Measurements from ENCODE around the gene DDX39B.

DDX39B gene

DNA sequence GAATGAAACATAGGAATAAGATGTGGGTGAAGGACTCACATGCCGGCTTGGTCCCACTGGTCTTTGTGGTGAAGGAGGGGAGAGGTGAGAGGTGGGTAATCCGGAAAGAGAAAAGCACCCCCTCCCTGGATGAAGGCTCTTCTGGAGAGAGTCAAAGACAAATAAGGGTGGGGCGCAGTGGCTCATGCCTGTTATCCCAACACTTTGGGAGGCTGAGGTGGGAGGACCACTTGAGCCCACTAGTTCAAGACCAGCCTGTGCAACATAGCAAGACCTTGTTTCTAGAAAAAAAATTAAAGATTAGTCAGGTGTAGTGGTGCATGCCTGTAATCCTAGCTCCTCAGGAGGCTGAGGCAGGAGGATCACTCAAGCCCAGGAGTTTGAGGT, 37.3 kb upstream of the DDX39B start:
- no peaks in the 10 kb centered on the region for H4K20me1 ChIP-seq (ENCODE audit: control insufficient read depth, insufficient read depth, low read depth, low read length)
- no peak for TF ChIP-seq EZH2phosphoT487 (IDR thresholded peaks at IDR 0.05; ENCODE audit: borderline replicate concordance, low read length)
- TF ChIP-seq CTCF (IDR thresholded peaks at IDR 0.05; ENCODE audit: low read depth, low read length, poor library complexity, severe bottlenecking): no peak
- H3K9me2 ChIP-seq (replicated peaks; ENCODE audit: control insufficient read depth, low read length): no peaks in the 10 kb centered on the region
- peaks cover 74% of the 10 kb centered on the region for H3K27me3 ChIP-seq (ENCODE audit: control insufficient read depth, low read length)
- no peak overlapping the region for H3K4me2 ChIP-seq (ENCODE audit: low read length)
- peaks cover 60% of the 10 kb centered on the region for H3K4me1 ChIP-seq (ENCODE audit: control insufficient read depth, low read length)
- H3K79me2 ChIP-seq (ENCODE audit: control insufficient read depth, low read length): no peaks in the 10 kb centered on the region
- H3K9me3 ChIP-seq (ENCODE audit: control insufficient read depth, insufficient read depth, low read length): no peaks in the 10 kb centered on the region
- no peak overlapping the region for H3K4me3 ChIP-seq (ENCODE audit: low read length)
- peaks cover 3% of the 10 kb centered on the region; the same call in 1 of the 2 replicates for H3F3A ChIP-seq (ENCODE audit: control insufficient read depth, insufficient read depth)
- no peak overlapping the region for H3K27ac ChIP-seq (ENCODE audit: low read depth, low read length)
- no peaks in the 10 kb centered on the region for H3K36me3 ChIP-seq (ENCODE audit: control insufficient read depth, low read length)

- peaks cover 78% of the 10 kb centered on the region for H3K27me3 ChIP-seq (ENCODE audit: control insufficient read depth, low read length)
- H3F3A ChIP-seq (ENCODE audit: control insufficient read depth, insufficient read depth): peaks cover 3% of the 10 kb centered on the region; the same call in 1 of the 2 replicates
- no peaks in the 10 kb centered on the region for H3K36me3 ChIP-seq (ENCODE audit: control insufficient read depth, low read length)
- no peaks in the 10 kb centered on the region for H3K9me3 ChIP-seq (ENCODE audit: control insufficient read depth, insufficient read depth, low read length)
- TF ChIP-seq EZH2phosphoT487 (IDR thresholded peaks at IDR 0.05; ENCODE audit: borderline replicate concordance, low read length) (no peak), CTCF (IDR thresholded peaks at IDR 0.05; ENCODE audit: low read depth, low read length, poor library complexity, severe bottlenecking) (no peak)
- H3K79me2 ChIP-seq (ENCODE audit: control insufficient read depth, low read length): no peaks in the 10 kb centered on the region
- H3K4me1 ChIP-seq (ENCODE audit: control insufficient read depth, low read length): peaks cover 60% of the 10 kb centered on the region
- H4K20me1 ChIP-seq (ENCODE audit: control insufficient read depth, insufficient read depth, low read depth, low read length): no peaks in the 10 kb centered on the region
- no peak overlapping the region for H3K4me2 ChIP-seq (ENCODE audit: low read length)
- no peaks in the 10 kb centered on the region for H3K9me2 ChIP-seq (replicated peaks; ENCODE audit: control insufficient read depth, low read length)
- H3K27ac ChIP-seq (ENCODE audit: low read depth, low read length): no peak overlapping the region
- H3K4me3 ChIP-seq (ENCODE audit: low read length): no peak overlapping the region
Observed at GRCh38 chr6:31578184-31579118, 36.6 kb upstream of the DDX39B start.

- no peaks in the 10 kb centered on the region for H3K9me2 ChIP-seq (replicated peaks; ENCODE audit: control insufficient read depth, low read length)
- no peaks in the 10 kb centered on the region for H3K9me3 ChIP-seq (ENCODE audit: control insufficient read depth, insufficient read depth, low read length)
- no peak overlapping the region for H3K27ac ChIP-seq (ENCODE audit: low read depth, low read length)
- no peak overlapping the region for H3K4me2 ChIP-seq (ENCODE audit: low read length)
- no peaks in the 10 kb centered on the region for H3K79me2 ChIP-seq (ENCODE audit: control insufficient read depth, low read length)
- TF ChIP-seq EZH2phosphoT487 (IDR thresholded peaks at IDR 0.05; ENCODE audit: borderline replicate concordance, low read length) (no peak), CTCF (IDR thresholded peaks at IDR 0.05; ENCODE audit: low read depth, low read length, poor library complexity, severe bottlenecking) (no peak)
- peaks cover 83% of the 10 kb centered on the region for H3K27me3 ChIP-seq (ENCODE audit: control insufficient read depth, low read length)
- no peak overlapping the region for H3K4me3 ChIP-seq (ENCODE audit: low read length)
- H3K4me1 ChIP-seq (ENCODE audit: control insufficient read depth, low read length): peaks cover 61% of the 10 kb centered on the region
- no peaks in the 10 kb centered on the region for H4K20me1 ChIP-seq (ENCODE audit: control insufficient read depth, insufficient read depth, low read depth, low read length)
- H3K36me3 ChIP-seq (ENCODE audit: control insufficient read depth, low read length): no peaks in the 10 kb centered on the region
- H3F3A ChIP-seq (ENCODE audit: control insufficient read depth, insufficient read depth): peaks cover 3% of the 10 kb centered on the region; the same call in 1 of the 2 replicates
Observed at GRCh38 chr6:31577579-31577966, 35.8 kb upstream of the DDX39B start.

Data from DOHH2 (cell line).